Endothelial cell of umbilical vein (primary cell): ENCODE data around the gene OOSP4B. TPM values are rescaled to one million over a fixed set of nuclear protein-coding genes. Genes with fewer than 3 reads are reported as not detected.

Experiments used
- BruUV-seq: library from RNA; stranded (reverse); fragments of 400-500 nt; replicated peaks from 2 replicates; lab custom pipeline; 2021; lab: Mats Ljungman, UMichigan
- CTCF ChIA-PET: fragments of 300-600, 350-600 bp; sonication (Branson Sonifier 250); formaldehyde crosslinking; loops from one replicate; lab custom pipeline; 2021; ENCODE audit warnings: antibody characterized with exemption, inconsistent platforms; lab: Charles Lee
- POLR2A ChIA-PET: fragments of 300-600, 350-600 bp; sonication (Branson Sonifier 250); formaldehyde crosslinking; loops from one replicate; lab custom pipeline; 2021; ENCODE audit warnings: antibody characterized with exemption, inconsistent platforms; lab: Charles Lee
- DNase-seq: peaks from one replicate; pipeline ENCODE4 v3.0.0-alpha.2; 2011; ENCODE audit warnings: low read depth, low spot score
- FAIRE-seq: peaks from 2 replicates; lab custom pipeline; 2011; peaks lifted over from hg19 to GRCh38; lab: Jason Lieb, UNC
- H2AFZ ChIP-seq: 2 replicates; pipeline ENCODE4 v1.6.0; 2012; ENCODE audit warnings: low read depth, low read length, control low read depth, inconsistent platforms
- H3K27ac ChIP-seq: 2 replicates; pipeline ENCODE4 v1.5.1; 2011; ENCODE audit warnings: low read depth, mild to moderate bottlenecking, control low read depth, low read length, moderate library complexity; ENCODE audit not compliant: insufficient read depth
- H3K27me3 ChIP-seq, 2 experiments: 2 replicates each; pipeline versions ENCODE4 v1.6.0 to v1.6.1; 2011; ENCODE audit warnings: low read length in 2 of 2, mixed read lengths in 1 of 2; ENCODE audit not compliant: control insufficient read depth in 2 of 2, insufficient read depth in 2 of 2
- H3K36me3 ChIP-seq, 2 experiments: 2 replicates in 1 of 2; 3 replicates in 1 of 2; pipeline ENCODE4 v1.5.1; 2011; ENCODE audit warnings: low read length in 2 of 2, mild to moderate bottlenecking in 1 of 2, moderate library complexity in 1 of 2; ENCODE audit not compliant: control insufficient read depth in 2 of 2, insufficient read depth in 2 of 2; ENCODE audit errors: extremely low read depth in 1 of 2
- H3K4me1 ChIP-seq: 3 replicates; pipeline ENCODE4 v1.5.1; 2011; ENCODE audit warnings: mild to moderate bottlenecking, low read length; ENCODE audit not compliant: control insufficient read depth, insufficient read depth; ENCODE audit errors: extremely low read depth
- H3K4me2 ChIP-seq: 2 replicates; pipeline ENCODE4 v1.6.1; 2011; ENCODE audit warnings: low read length, control low read depth, mixed read lengths; ENCODE audit not compliant: insufficient read depth
- H3K4me3 ChIP-seq, 3 experiments: fragments of 200-600 bp in 1 of 3; sonication (generic), shearing (Covaris generic) in 1 of 3; replicated peaks in 1 of 3; 2 replicates each; pipeline ENCODE4 v1.5.1; 2011 to 2016; ENCODE audit warnings: control low read depth in 3 of 3, low read length in 3 of 3, mild to moderate bottlenecking in 2 of 3, inconsistent platforms in 1 of 3, low read depth in 1 of 3, moderate library complexity in 1 of 3; ENCODE audit not compliant: insufficient read depth in 1 of 3
- H3K79me2 ChIP-seq: 2 replicates; pipeline ENCODE4 v1.6.0; 2012; ENCODE audit warnings: low read length, inconsistent platforms; ENCODE audit not compliant: control insufficient read depth, insufficient read depth
- H3K9ac ChIP-seq: replicated peaks from 2 replicates; pipeline ENCODE3; 2011; ENCODE audit warnings: low read length, control low read depth; ENCODE audit not compliant: insufficient read depth; ENCODE audit errors: extremely low read depth
- H3K9me1 ChIP-seq: replicated peaks from 3 replicates; pipeline ENCODE4 v1.6.0; 2011; ENCODE audit warnings: mild to moderate bottlenecking, low read length; ENCODE audit not compliant: control insufficient read depth, insufficient read depth; ENCODE audit errors: extremely low read depth
- H3K9me3 ChIP-seq: replicated peaks from 2 replicates; pipeline ENCODE4 v1.5.1; 2012; ENCODE audit warnings: low read length, inconsistent platforms; ENCODE audit not compliant: control insufficient read depth, insufficient read depth
- H4K20me1 ChIP-seq: replicated peaks from 2 replicates; pipeline ENCODE3; 2011; ENCODE audit warnings: mild to moderate bottlenecking, low read length; ENCODE audit not compliant: control insufficient read depth, insufficient read depth; ENCODE audit errors: extremely low read depth
- EZH2 ChIP-seq: IDR thresholded peaks from 2 replicates; pipeline ENCODE4 v1.6.1; 2012; ENCODE audit warnings: borderline replicate concordance, low read depth, mild to moderate bottlenecking, moderate library complexity, low read length, inconsistent platforms; ENCODE audit not compliant: severe bottlenecking
- FOS ChIP-seq: IDR thresholded peaks from 2 replicates; pipeline ENCODE4 v1.6.1; 2011; ENCODE audit warnings: mild to moderate bottlenecking, low read length, moderate library complexity, borderline replicate concordance; ENCODE audit not compliant: insufficient read depth
- GATA2 ChIP-seq: IDR thresholded peaks from 2 replicates; pipeline ENCODE4 v1.7.0; 2011; ENCODE audit warnings: low read depth, mild to moderate bottlenecking, moderate library complexity, mixed read lengths, low read length; ENCODE audit not compliant: insufficient read length, insufficient read depth
- JUN ChIP-seq: IDR thresholded peaks from 2 replicates; pipeline ENCODE4 v1.6.1; 2011; ENCODE audit warnings: borderline replicate concordance, low read depth; ENCODE audit not compliant: insufficient read length, insufficient read depth
- MYC ChIP-seq: IDR thresholded peaks from one replicate; pipeline ENCODE4 v1.6.1; 2011; ENCODE audit warnings: mild to moderate bottlenecking, low read depth, low read length
- POLR2A ChIP-seq: IDR thresholded peaks from 2 replicates; pipeline ENCODE4 v1.6.1; 2012; ENCODE audit warnings: low read depth, mild to moderate bottlenecking, control low read depth, low read length
- POLR2AphosphoS5 ChIP-seq: IDR thresholded peaks from 2 replicates; pipeline ENCODE4 v1.6.1; 2012; ENCODE audit warnings: low read depth, mild to moderate bottlenecking, control low read depth, low read length, moderate library complexity; ENCODE audit not compliant: insufficient read depth
- dilution Hi-C: fragments of 300-500 bp; cut with MboI; formaldehyde crosslinking; loops from one replicate; pipeline ENCODE4 v1.15.0; 2019; ENCODE audit warnings: low sequenced_read_pairs; ENCODE audit not compliant: extremely low pct_ligation_motif_present
- intact Hi-C: fragments of 100-400 bp; cut with micrococcal nuclease; formaldehyde crosslinking; loops from one replicate; pipeline ENCODE4 v1.10.0; 2022
- polyA plus RNA-seq, 4 experiments: library from polyadenylated mRNA; depleted of rRNA in 3 of 4; stranded (reverse) in 3 of 4; unstranded in 1 of 4; fragments of >200 nt; gene quantifications; 2 replicates each; pipeline versions ENCODE4 v1.2.1 to v1.2.3, GENCODE V29; 2011 to 2012; ENCODE audit warnings: missing spikeins in 1 of 4
- total RNA-seq: library from RNA; stranded (reverse); gene quantifications from 2 replicates; pipeline ENCODE4 v1.2.3, GENCODE V29; 2021
- TF ChIP-seq, protein P1 (sequence below), 2 donors: IDR thresholded peaks; 1 replicate in 1 of 2; 2 replicates in 1 of 2; pipeline ENCODE4 v1.5.1; 2011; ENCODE audit warnings: low read length in 2 of 2, mild to moderate bottlenecking in 2 of 2, moderate library complexity in 2 of 2, control low read depth in 1 of 2, inconsistent platforms in 1 of 2, low read depth in 1 of 2; ENCODE audit not compliant: insufficient read depth in 1 of 2; ENCODE audit errors: extremely low read depth in 1 of 2
- TF ChIP-seq, protein P2 (sequence below): IDR thresholded peaks from 2 replicates; pipeline ENCODE4 v1.6.1; 2011; ENCODE audit not compliant: insufficient read depth, insufficient read length

The OOSP4B gene
- total and polyA plus RNA-seq, 2 donors (not counting 3 experiments of a cell fraction or from before 2014, with no cell fraction given) = not detected

DNA sequence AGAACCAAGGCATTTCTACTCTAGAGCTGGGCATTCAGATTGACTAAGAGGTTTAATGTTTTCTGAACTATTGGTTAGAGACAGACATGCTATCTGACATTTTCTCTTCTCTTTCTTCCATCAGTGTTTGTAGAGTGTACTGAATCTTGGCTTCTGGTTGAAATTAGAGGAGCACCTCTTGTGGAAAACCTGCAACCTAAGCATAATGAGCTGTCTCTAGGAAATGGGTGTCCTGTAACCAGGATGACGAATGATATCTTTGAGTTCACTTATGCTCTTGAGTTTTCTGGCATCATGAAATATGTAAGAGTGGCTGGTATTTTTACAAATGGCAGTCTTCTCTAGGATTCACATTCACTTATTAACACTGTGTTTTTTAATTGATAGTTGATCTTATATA is 33.8 kb upstream of the OOSP4B start:
- intact Hi-C loops = no loop called here
- POLR2A ChIA-PET = no interaction called here
- CTCF ChIA-PET = interaction anchor here (1.3 kb wide), 1 partner anchor 12 kb away, joined by 3 read pairs; no protein-coding TSS in a partner anchor
- BruUV-seq = no TSS peak
- no peaks in the 10 kb centered on the region for H3K36me3 ChIP-seq
- no peak overlapping the region for H3K27ac ChIP-seq
- H3K4me2 ChIP-seq = no peak overlapping the region
- no peak overlapping the region for H3K4me3 ChIP-seq
- peaks cover 5% of the 10 kb centered on the region in 2 experiments for H3K27me3 ChIP-seq
- no peaks in the 10 kb centered on the region for H3K79me2 ChIP-seq
- dilution Hi-C loops = no loop called here
- no peaks in the 10 kb centered on the region for H3K4me1 ChIP-seq
- TF ChIP-seq, protein P1, sequence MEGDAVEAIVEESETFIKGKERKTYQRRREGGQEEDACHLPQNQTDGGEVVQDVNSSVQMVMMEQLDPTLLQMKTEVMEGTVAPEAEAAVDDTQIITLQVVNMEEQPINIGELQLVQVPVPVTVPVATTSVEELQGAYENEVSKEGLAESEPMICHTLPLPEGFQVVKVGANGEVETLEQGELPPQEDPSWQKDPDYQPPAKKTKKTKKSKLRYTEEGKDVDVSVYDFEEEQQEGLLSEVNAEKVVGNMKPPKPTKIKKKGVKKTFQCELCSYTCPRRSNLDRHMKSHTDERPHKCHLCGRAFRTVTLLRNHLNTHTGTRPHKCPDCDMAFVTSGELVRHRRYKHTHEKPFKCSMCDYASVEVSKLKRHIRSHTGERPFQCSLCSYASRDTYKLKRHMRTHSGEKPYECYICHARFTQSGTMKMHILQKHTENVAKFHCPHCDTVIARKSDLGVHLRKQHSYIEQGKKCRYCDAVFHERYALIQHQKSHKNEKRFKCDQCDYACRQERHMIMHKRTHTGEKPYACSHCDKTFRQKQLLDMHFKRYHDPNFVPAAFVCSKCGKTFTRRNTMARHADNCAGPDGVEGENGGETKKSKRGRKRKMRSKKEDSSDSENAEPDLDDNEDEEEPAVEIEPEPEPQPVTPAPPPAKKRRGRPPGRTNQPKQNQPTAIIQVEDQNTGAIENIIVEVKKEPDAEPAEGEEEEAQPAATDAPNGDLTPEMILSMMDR (IDR thresholded peaks at IDR 0.05; ENCODE audit: extremely low read depth in 1 of 2, insufficient read depth in 1 of 2, low read depth in 1 of 2, low read length in 2 of 2) = no peak
- TF ChIP-seq MYC (no peak), FOS (no peak), EZH2 (no peak)
- no peaks in the 10 kb centered on the region for H3K9me3 ChIP-seq
- no peak overlapping the region for H3K9ac ChIP-seq
- H4K20me1 ChIP-seq = no peaks in the 10 kb centered on the region
- no peaks in the 10 kb centered on the region for H3K9me1 ChIP-seq
- no peak overlapping the region for H2AFZ ChIP-seq
- no peak for DNase-seq
- FAIRE-seq = no peak

DNA sequence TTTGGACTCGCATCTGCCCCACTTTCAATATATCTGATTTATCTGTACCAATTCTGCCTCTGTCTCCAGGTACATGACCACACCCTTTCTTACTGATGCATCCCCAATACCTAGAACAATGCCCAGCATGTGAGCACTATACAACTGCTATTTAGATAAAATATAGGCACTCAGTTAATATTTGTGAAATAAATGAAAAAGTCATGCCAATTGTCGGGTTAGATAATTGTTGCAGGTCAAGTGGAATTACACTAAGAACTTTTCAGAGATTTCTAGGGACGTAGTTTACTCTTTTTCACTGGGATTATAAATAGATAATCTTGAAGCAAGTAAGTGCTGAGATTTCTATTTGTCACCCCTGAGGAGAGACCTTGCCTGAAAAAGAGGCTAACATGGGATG is 32.6 kb upstream of the OOSP4B start:
- POLR2A ChIA-PET = no interaction called here
- intact Hi-C loops = no loop called here

More for the DNA sequence above, 32.6 kb upstream of the OOSP4B start:
- H3K4me1 ChIP-seq = no peaks in the 10 kb centered on the region
- no peaks in the 10 kb centered on the region for H3K79me2 ChIP-seq
- DNase-seq (no peak), FAIRE-seq (no peak)
- H3K27ac ChIP-seq = no peak overlapping the region
- H3K9ac ChIP-seq = no peak overlapping the region
- TF ChIP-seq POLR2A (no peak), MYC (no peak), FOS (no peak), EZH2 (no peak), POLR2AphosphoS5 (no peak), JUN (no peak), GATA2 (no peak)
- TF ChIP-seq, protein P1 (IDR thresholded peaks at IDR 0.05; ENCODE audit: extremely low read depth in 1 of 2, insufficient read depth in 1 of 2, low read depth in 1 of 2, low read length in 2 of 2) = no peak
- TF ChIP-seq, protein P2, sequence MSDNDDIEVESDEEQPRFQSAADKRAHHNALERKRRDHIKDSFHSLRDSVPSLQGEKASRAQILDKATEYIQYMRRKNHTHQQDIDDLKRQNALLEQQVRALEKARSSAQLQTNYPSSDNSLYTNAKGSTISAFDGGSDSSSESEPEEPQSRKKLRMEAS = no peak
- dilution Hi-C loops = no loop called here
- no peak overlapping the region for H2AFZ ChIP-seq
- no peaks in the 10 kb centered on the region for H3K36me3 ChIP-seq
- no peaks in the 10 kb centered on the region for H3K9me1 ChIP-seq
- BruUV-seq = no TSS peak
- H4K20me1 ChIP-seq = no peaks in the 10 kb centered on the region
- no peak overlapping the region for H3K4me2 ChIP-seq
- H3K4me3 ChIP-seq = no peak overlapping the region
- CTCF ChIA-PET = no interaction called here
- H3K27me3 ChIP-seq = peaks cover 5% of the 10 kb centered on the region in 2 experiments
- no peaks in the 10 kb centered on the region for H3K9me3 ChIP-seq
